Retinal pigment epithelial cell (primary cell): ENCODE results near the gene IRF8.
"Not testable (repeated sequence)": the region's sequence is repeated elsewhere in the genome, so short reads cannot be mapped to it uniquely, and the experiment has no call there.

Experiments
- DNase-seq: peaks from one replicate; pipeline ENCODE4 v3.0.0-alpha.2; 2010; ENCODE audit warnings: low read depth
- H3K4me3 ChIP-seq: 2 replicates; pipeline ENCODE4 v1.5.1; 2011; ENCODE audit warnings: mild to moderate bottlenecking, low read length, control low read depth, moderate library complexity
- TF ChIP-seq, protein P1 (sequence below): conservative IDR thresholded peaks from 2 replicates; pipeline ENCODE4 v1.5.1; 2011; ENCODE audit warnings: low read depth, low read length, control low read depth, inconsistent platforms

The IRF8 gene

GRCh38 chr16:85902366-85903155 is 3.6 kb downstream of the IRF8 start:
- no peak overlapping the region for H3K4me3 ChIP-seq
- TF ChIP-seq, protein P1, sequence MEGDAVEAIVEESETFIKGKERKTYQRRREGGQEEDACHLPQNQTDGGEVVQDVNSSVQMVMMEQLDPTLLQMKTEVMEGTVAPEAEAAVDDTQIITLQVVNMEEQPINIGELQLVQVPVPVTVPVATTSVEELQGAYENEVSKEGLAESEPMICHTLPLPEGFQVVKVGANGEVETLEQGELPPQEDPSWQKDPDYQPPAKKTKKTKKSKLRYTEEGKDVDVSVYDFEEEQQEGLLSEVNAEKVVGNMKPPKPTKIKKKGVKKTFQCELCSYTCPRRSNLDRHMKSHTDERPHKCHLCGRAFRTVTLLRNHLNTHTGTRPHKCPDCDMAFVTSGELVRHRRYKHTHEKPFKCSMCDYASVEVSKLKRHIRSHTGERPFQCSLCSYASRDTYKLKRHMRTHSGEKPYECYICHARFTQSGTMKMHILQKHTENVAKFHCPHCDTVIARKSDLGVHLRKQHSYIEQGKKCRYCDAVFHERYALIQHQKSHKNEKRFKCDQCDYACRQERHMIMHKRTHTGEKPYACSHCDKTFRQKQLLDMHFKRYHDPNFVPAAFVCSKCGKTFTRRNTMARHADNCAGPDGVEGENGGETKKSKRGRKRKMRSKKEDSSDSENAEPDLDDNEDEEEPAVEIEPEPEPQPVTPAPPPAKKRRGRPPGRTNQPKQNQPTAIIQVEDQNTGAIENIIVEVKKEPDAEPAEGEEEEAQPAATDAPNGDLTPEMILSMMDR, result no peak
- DNase-seq, result no peak

- no peak for DNase-seq
- TF ChIP-seq, protein P1, result no peak
- no peak overlapping the region for H3K4me3 ChIP-seq
Measured at GRCh38 chr16:85903559-85903958, 4.6 kb downstream of the IRF8 start.

GRCh38 chr16:85905110-85906095 is 6.4 kb downstream of the IRF8 start:
- H3K4me3 ChIP-seq, result no peak overlapping the region
- TF ChIP-seq, protein P1, result no peak
- DNase-seq, result no peak

GRCh38 chr16:85906349-85906748 is 7.4 kb downstream of the IRF8 start:
- no peak overlapping the region for H3K4me3 ChIP-seq
- TF ChIP-seq, protein P1, result no peak
- no peak for DNase-seq

DNA sequence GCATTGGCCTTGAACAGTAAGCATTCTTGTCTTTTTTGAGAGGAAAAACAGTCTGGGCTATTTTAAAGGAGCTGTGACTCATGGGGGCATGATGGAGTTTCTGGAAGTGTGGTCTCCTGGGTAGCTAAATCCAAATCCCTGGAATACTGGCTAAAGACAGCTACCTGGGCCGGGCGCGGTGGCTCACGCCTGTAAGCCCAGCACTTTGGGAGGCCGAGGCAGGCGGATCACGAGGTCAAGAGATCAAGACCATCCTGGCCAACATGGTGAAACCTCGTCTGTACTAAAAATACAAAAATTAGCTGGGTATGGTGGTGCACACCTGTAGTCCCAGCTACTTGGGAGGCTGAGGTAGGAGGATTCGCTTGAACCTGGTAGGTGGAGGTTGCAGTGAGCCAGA is 8.3 kb downstream of the IRF8 start:
- DNase-seq, H3K4me3 ChIP-seq: not testable (repeated sequence)

GRCh38 chr16:85908444-85908843 is 9.5 kb downstream of the IRF8 start:
- TF ChIP-seq, protein P1, result no peak
- DNase-seq, result no peak
- no peak overlapping the region for H3K4me3 ChIP-seq

GRCh38 chr16:85908889-85909589 is 10.1 kb downstream of the IRF8 start:
- TF ChIP-seq, protein P1, result no peak
- no peak for DNase-seq
- no peak overlapping the region for H3K4me3 ChIP-seq
